Astrocyte of the cerebellum (primary cell): Measurements from ENCODE around the gene SORCS1.

Source experiments
- DNase-seq: peaks from one replicate; pipeline ENCODE4 v3.0.0-alpha.2; 2011; ENCODE audit warnings: low read depth
- H3K4me3 ChIP-seq: 2 replicates; pipeline ENCODE4 v1.5.1; 2011; ENCODE audit warnings: mild to moderate bottlenecking, low read depth, low read length, moderate library complexity
- in situ Hi-C: cut with HindIII; loops from 2 replicates; pipeline ENCODE4 v1.10.0; 2017; ENCODE audit warnings: low sequenced_read_pairs
- TF ChIP-seq, protein P1 (sequence below): IDR thresholded peaks from 2 replicates; pipeline ENCODE4 v1.5.1; 2012; ENCODE audit warnings: low read length, low read depth, moderate library complexity, mild to moderate bottlenecking; ENCODE audit errors: missing control alignments

The SORCS1 gene

DNA sequence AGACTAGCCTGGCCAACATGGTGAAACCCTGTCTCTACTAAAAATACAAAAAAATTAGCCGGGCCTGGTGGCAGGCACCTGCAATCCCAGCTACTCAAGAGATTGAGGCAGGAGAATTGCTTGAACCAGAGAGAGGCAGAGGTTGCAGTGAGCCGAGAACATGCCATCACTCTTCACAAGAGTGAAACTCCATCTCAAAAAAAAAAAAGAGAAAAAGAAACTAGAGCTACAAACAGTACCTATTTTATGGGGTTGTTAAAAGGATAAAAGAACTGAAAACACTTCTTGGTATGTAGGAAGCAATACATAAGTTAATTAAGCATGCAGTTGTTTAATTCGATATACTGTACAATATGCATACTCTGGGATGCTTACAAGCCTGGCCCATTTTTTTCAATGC is 216.9 kb downstream of the SORCS1 start:
- DNase-seq: no peak
- H3K4me3 ChIP-seq: no peak overlapping the region
- TF ChIP-seq, protein P1, sequence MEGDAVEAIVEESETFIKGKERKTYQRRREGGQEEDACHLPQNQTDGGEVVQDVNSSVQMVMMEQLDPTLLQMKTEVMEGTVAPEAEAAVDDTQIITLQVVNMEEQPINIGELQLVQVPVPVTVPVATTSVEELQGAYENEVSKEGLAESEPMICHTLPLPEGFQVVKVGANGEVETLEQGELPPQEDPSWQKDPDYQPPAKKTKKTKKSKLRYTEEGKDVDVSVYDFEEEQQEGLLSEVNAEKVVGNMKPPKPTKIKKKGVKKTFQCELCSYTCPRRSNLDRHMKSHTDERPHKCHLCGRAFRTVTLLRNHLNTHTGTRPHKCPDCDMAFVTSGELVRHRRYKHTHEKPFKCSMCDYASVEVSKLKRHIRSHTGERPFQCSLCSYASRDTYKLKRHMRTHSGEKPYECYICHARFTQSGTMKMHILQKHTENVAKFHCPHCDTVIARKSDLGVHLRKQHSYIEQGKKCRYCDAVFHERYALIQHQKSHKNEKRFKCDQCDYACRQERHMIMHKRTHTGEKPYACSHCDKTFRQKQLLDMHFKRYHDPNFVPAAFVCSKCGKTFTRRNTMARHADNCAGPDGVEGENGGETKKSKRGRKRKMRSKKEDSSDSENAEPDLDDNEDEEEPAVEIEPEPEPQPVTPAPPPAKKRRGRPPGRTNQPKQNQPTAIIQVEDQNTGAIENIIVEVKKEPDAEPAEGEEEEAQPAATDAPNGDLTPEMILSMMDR: no peak
- in situ Hi-C loops: no loop called here

DNA sequence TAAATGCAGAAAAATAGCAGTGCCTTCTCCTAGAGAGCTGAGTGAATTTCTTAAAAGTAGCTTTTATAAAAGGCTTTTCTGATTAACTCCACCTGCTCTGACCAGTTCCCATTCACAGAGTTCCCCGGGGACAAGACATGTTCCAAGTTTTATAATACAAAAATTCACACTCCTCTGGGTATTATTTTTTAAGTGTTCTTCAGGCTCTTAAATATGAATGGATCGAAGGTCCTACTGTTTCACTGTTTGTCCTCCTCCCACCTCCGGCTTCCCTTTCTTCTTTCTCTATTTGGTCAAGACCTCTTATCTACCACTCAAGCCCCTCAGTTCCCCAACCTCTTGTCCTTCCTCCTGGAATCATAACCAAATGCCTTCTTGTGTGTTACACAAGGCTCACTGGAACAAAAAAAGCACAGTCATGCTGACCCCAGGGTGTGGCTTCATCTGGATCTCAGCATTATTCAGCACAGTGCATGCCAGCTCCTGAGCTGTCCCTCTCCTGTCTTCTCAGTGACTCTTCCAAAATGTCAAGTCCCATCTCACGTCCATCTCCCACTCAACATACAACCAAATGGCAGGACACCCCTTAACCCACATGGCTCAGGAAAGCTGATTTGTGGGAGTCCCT is 222.4 kb downstream of the SORCS1 start:
- in situ Hi-C loops: no loop called here
- DNase-seq: no peak
- no peak overlapping the region for H3K4me3 ChIP-seq
- TF ChIP-seq, protein P1: no peak

DNA sequence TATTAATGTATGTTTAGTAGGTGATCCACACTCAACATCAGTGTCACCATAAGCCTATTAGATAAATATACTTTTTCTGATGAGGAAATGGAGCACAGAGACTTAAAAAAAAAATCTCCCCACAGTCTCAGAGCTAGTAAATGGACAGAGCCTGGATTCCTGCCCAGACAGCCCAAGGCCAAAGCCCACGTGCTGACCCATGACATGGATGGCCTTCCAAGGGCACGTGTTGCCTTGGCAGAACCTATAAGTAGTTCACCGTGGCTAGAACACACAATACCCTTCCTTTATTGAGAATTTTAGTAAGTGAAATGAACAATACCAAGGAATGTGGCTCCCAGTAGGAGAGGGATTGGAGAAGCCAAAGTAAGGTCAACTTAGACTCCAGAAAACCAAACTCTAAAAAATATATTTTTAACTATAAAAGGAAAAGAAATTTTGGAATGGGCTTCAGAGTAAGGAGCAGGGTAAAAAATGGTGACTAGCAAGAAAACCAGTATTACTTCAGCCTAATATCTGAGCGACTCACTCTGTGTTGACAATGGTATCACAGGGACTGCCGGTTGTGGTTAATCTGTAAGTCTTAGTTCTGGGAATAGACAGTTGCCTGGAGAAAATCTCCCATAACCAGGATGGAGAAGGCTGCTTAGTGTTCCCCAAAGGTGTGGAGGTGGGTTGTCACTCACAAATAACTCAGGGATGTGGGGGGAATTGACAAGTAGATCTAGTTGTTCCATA is 223.0 kb downstream of the SORCS1 start:
- TF ChIP-seq, protein P1: no peak
- in situ Hi-C loops: no loop called here
- no peak for DNase-seq
- no peak overlapping the region for H3K4me3 ChIP-seq

DNA sequence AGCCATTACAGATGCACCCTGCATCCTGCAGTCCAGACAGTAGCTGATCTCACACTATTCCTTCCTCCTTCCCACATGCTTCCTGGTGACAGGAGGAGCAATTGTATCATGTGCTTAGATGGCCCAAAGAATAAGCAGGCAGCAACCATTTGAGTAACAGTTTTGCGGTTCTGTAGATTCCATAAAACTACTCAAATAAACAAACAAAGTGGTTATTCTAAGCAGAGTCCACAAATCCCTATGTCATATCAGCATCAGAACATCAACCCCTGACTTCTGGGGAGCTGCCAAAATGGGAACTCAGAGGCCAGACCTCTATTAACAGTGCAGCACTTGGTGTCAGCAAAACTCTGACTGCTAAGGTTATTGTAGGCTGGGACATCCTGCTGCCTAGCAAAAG is 226.0 kb downstream of the SORCS1 start:
- no peak for DNase-seq
- H3K4me3 ChIP-seq: no peak overlapping the region
- in situ Hi-C loops: no loop called here
- TF ChIP-seq, protein P1: no peak

DNA sequence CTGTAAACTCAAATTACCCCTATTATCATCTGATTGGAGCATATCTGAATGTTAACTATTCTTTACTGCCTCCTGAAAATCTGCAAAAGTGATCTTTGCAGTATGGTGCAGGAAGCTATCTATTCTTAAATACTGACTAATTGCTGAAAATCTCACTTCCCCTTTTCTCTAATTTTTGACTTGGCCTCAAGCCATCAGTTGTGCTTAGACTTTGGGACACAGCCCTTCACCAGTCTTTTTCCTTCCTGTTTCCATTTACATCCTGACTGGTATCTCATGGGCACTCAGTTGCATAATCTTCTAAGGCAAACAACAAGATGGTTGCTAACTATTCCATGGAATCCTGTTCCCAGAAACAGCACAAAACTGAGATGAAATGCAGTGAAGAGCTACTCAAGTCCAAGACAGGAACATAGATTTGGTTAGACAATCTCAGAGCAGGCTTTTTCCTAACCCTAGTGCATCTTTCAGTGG is 228.5 kb downstream of the SORCS1 start:
- H3K4me3 ChIP-seq: no peak overlapping the region
- no peak for DNase-seq
- TF ChIP-seq, protein P1: no peak
- in situ Hi-C loops: no loop called here

DNA sequence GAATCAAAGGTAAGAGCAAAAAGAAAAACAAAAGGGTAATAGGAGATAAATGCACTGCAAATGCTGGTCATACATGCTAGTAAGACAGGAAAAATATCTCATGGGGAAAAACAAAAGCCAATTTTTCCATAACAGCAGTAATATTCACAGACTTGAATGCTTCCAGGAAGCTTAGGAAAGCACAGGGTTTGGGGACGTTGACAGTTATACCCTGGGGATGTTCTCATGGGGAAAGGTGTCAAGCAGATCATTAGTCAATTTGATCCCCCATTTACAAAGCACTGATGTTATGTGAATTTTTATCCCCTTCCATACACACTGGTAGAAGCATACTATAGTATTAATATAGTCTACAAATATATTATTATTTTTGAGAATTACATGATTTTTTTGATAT is 232.7 kb downstream of the SORCS1 start:
- TF ChIP-seq, protein P1: no peak
- no peak overlapping the region for H3K4me3 ChIP-seq
- DNase-seq: no peak
- in situ Hi-C loops: no loop called here
